ENCODE results near the gene RIMKLA.

Gene RIMKLA

DNA sequence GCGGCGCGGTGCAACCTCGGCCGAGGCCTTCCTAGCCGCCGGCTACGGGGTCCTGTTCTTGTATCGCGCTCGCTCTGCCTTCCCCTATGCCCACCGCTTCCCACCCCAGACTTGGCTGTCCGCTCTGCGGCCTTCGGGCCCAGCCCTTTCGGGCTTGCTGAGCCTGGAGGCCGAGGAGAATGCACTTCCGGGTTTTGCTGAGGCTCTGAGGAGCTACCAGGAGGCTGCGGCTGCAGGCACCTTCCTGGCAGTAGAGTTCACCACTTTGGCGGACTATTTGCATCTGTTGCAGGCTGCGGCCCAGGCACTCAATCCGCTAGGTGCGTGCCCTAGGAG lies 76.1 kb downstream of the RIMKLA start:
- peak; percentile 58 for DNase-seq (ENCODE audit: extremely low spot score)
- ChIA-PET POLR2A (interaction anchor here (0.8 to 1.6 kb wide), 9 partner anchors 10 to 310 kb away, joined by 3 to 9 read pairs (median 3); partner anchors contain the start of genes C1orf50, P3H1 and RIMKLA), CTCF (no interaction called here)
- TF ChIP-seq SP1 (IDR thresholded peaks at IDR 0.05) (no peak), ELF4 (IDR thresholded peaks at IDR 0.05) (peak; percentile 93), SUZ12 (IDR thresholded peaks at IDR 0.05) (no peak)

DNA sequence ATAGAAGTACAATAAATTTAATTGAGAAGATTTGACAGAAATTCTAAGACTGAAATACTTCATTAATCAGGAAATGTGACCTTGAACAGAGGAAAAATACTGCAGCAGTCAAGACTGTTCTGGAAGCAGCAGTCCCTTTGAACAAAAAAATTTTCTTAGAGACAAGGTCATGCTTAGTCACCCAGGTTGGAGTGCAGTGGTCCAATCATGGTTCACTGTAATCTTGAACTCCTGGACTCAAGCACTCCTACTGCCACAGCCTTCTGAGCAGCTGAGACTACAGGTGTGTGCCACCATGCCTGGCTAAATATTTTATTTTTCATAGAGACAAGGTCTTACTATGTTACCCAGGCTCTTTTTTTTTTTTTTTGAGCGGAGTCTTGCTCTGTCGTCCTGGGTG lies 80.6 kb downstream of the RIMKLA start:
- CTCF ChIA-PET = interaction anchor here (0.6 kb wide), 1 partner anchor 704 kb away, joined by 3 read pairs; no protein-coding TSS in a partner anchor
- DNase-seq (ENCODE audit: extremely low spot score) = no peak
- TF ChIP-seq FOXK2 (IDR thresholded peaks at IDR 0.05) (no peak), LEF1 (IDR thresholded peaks at IDR 0.05; ENCODE audit: borderline replicate concordance) (no peak), TARDBP (IDR thresholded peaks at IDR 0.05) (no peak), NFRKB (IDR thresholded peaks at IDR 0.05) (no peak), CTBP1 (IDR thresholded peaks at IDR 0.05; ENCODE audit: borderline replicate concordance) (no peak), ARNT (IDR thresholded peaks at IDR 0.05) (no peak), ZNF384 (IDR thresholded peaks at IDR 0.05) (no peak), FOXM1 (IDR thresholded peaks at IDR 0.05; ENCODE audit: borderline replicate concordance) (no peak), BHLHE40 (IDR thresholded peaks at IDR 0.05; ENCODE audit: borderline replicate concordance) (no peak), HDGF (IDR thresholded peaks at IDR 0.05; ENCODE audit: borderline replicate concordance) (no peak)
- POLR2A ChIA-PET = no interaction called here

DNA sequence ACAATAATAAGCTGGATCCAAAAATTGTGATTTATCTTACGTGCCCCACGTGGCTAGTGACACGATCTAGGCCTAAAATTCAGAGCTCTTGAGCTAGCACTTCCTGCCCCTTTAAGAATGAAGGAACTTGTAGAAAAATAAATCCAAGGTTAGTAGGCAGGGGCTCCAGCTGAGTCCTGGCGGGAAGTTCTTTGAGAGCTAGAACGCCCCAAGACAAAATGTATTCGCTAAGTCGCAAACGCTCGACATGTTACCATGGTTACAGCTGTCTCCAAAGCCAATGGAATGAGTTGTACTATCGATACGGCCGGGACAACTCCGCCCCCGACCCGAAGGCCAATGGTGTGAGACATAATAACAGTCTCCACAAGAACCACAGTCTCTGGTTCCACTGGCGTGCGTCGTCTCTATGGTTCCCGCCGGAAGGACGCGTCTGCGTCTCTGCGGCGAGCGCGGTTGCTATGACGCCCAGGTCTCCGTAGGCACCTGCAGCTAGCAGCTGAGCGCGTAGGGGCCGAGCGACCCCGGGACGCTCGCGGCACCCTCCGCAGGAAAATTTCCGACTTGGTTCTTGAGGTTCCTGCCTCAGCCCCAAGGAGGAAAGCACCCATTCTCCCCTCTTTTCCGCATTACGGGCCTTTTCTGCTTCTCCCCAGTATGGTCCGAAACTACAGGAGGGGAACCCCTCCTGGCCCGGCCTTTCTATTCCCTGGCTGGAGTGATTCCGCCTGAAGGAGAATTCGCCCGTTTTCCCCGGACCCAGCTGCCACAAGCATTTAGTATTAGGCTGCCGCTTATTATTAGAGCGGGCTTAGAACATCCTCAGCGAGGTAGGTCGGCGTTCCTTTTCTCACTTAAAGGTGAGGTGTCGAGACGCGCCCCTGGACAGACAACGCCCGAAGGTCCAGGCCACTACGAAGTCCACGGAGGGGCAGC lies 82.5 kb downstream of the RIMKLA start, which contains the start of gene CCDC30:
TSS of gene CCDC30 (plus strand) at position 459 of the 936 bp plus-strand sequence. CDS start 17,266 bp downstream, outside the sequence.
- ChIA-PET CTCF (interaction anchor here (0.6 kb wide), 1 partner anchor 123 kb away, joined by 3 read pairs; no protein-coding TSS in a partner anchor), POLR2A (interaction anchor here (1.3 kb wide), 2 partner anchors 11 to 304 kb away, joined by 4 read pairs; partner anchors contain the start of genes C1orf50 and P3H1)
- peak; percentile 96 for DNase-seq (ENCODE audit: extremely low spot score)
- TF ChIP-seq FOXA1 (IDR thresholded peaks at IDR 0.05) (no peak), SUZ12 (IDR thresholded peaks at IDR 0.05) (no peak), L3MBTL2 (conservative IDR thresholded peaks at IDR 0.05) (peak; percentile 43; the same call in 1 of the 2 replicates), BHLHE40 (IDR thresholded peaks at IDR 0.05; ENCODE audit: borderline replicate concordance) (no peak), HDGF (IDR thresholded peaks at IDR 0.05; ENCODE audit: borderline replicate concordance) (no peak), ELF4 (IDR thresholded peaks at IDR 0.05) (no peak), ARNT (IDR thresholded peaks at IDR 0.05) (no peak), FOXK2 (IDR thresholded peaks at IDR 0.05) (no peak)
- TF ChIP-seq, protein P1, sequence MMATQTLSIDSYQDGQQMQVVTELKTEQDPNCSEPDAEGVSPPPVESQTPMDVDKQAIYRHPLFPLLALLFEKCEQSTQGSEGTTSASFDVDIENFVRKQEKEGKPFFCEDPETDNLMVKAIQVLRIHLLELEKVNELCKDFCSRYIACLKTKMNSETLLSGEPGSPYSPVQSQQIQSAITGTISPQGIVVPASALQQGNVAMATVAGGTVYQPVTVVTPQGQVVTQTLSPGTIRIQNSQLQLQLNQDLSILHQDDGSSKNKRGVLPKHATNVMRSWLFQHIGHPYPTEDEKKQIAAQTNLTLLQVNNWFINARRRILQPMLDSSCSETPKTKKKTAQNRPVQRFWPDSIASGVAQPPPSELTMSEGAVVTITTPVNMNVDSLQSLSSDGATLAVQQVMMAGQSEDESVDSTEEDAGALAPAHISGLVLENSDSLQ (IDR thresholded peaks at IDR 0.05) = peak; percentile 67

DNA sequence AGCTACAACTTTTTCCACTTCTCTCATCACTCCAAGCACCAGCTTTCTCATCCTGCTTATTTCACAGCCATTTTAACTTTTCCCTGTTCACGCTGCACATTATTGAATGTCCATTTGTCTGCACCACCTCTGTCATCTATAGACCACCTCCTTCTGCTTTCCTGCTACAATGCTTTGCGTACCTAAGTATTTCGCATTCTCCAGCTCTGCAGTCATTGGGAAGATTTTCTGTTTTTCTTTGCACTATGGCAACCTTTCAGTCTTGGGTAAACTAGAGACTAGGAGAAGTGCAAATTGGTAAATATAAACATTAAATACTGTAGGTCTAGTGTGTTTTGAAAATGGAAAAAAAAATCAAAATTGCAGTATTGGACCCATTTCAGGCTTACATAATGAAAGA lies 83.3 kb downstream of the RIMKLA start:
- TF ChIP-seq TARDBP (IDR thresholded peaks at IDR 0.05) (no peak), NFRKB (IDR thresholded peaks at IDR 0.05) (no peak), FOXM1 (IDR thresholded peaks at IDR 0.05; ENCODE audit: borderline replicate concordance) (no peak), FOXK2 (IDR thresholded peaks at IDR 0.05) (no peak), BHLHE40 (IDR thresholded peaks at IDR 0.05; ENCODE audit: borderline replicate concordance) (no peak), ELF4 (IDR thresholded peaks at IDR 0.05) (no peak), L3MBTL2 (conservative IDR thresholded peaks at IDR 0.05) (no peak), SUZ12 (IDR thresholded peaks at IDR 0.05) (no peak)
- POLR2A ChIA-PET = interaction anchor here (1.3 kb wide), 1 partner anchor 10 kb away, joined by 4 read pairs; no protein-coding TSS in a partner anchor
- no peak for DNase-seq (ENCODE audit: extremely low spot score)
- CTCF ChIA-PET = no interaction called here

DNA sequence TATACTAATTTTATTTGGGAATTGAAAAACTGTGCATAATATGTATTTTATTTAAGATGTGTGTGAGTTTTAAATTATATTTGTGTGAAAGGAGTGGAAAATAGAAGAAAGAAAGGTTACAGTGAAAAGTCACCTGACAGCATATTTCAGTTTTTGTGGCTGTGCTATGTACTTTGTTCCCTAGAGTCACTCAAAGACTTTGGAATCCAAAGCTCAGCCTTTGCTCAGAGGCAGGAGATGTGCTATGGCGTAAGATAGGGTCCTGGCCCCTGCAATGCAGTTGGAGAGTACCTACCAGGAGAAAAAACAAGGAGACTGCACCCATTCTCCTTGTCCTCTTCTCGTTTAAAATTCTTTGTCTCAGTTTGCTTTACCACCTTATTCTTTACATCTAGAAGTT lies 85.4 kb downstream of the RIMKLA start:
- no peak for DNase-seq (ENCODE audit: extremely low spot score)
- TF ChIP-seq FOXM1 (IDR thresholded peaks at IDR 0.05; ENCODE audit: borderline replicate concordance) (no peak), HDGF (IDR thresholded peaks at IDR 0.05; ENCODE audit: borderline replicate concordance) (no peak), ELF4 (IDR thresholded peaks at IDR 0.05) (no peak), LEF1 (IDR thresholded peaks at IDR 0.05; ENCODE audit: borderline replicate concordance) (no peak), CTBP1 (IDR thresholded peaks at IDR 0.05; ENCODE audit: borderline replicate concordance) (no peak), TARDBP (IDR thresholded peaks at IDR 0.05) (no peak), SP1 (IDR thresholded peaks at IDR 0.05) (no peak), SUZ12 (IDR thresholded peaks at IDR 0.05) (no peak), FOXK2 (IDR thresholded peaks at IDR 0.05) (no peak), FOXA1 (IDR thresholded peaks at IDR 0.05) (no peak), ZNF384 (IDR thresholded peaks at IDR 0.05) (no peak), NFRKB (IDR thresholded peaks at IDR 0.05) (no peak), BHLHE40 (IDR thresholded peaks at IDR 0.05; ENCODE audit: borderline replicate concordance) (no peak)
- TF ChIP-seq, protein P1 (IDR thresholded peaks at IDR 0.05) = no peak
- CTCF ChIA-PET = no interaction called here
- POLR2A ChIA-PET = no interaction called here

DNA sequence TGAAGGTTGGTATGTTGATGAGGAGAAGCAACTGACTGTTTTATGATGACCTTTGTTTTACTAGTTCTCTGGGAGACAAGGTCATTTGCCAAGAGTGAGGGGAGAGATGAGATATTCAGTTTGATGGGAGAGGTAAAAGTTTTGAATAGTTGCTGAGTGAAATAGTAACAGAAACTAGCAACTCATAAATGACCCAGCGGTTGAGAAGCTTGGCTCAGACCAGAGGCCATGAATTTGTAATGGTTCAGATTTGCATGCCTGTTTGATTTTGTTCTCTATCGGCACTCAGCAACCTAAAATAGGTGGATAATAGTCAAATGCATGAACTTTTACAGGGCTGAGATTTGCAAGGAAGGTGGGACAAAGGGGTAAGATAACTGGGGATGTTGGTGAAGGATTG lies 89.1 kb downstream of the RIMKLA start:
- POLR2A ChIA-PET = no interaction called here
- CTCF ChIA-PET = interaction anchor here (0.6 kb wide), 1 partner anchor 444 kb away, joined by 3 read pairs; no protein-coding TSS in a partner anchor
- TF ChIP-seq FOXA1 (IDR thresholded peaks at IDR 0.05) (no peak), SP1 (IDR thresholded peaks at IDR 0.05) (no peak), BHLHE40 (IDR thresholded peaks at IDR 0.05; ENCODE audit: borderline replicate concordance) (no peak), SUZ12 (IDR thresholded peaks at IDR 0.05) (no peak)
- DNase-seq (ENCODE audit: extremely low spot score) = no peak
